GM10248 (cell line): ENCODE results near the gene ZNF41.

Experiments
- CTCF ChIA-PET: fragments of 300-600 bp; sonication (Branson Sonifier 250); formaldehyde crosslinking; extraction: SDS; loops from one replicate; lab custom pipeline; 2021; ENCODE audit warnings: antibody characterized with exemption; lab: Yijun Ruan, JAX
- POLR2A ChIA-PET: fragments of 350-650 bp; sonication (Branson Sonifier 250); formaldehyde crosslinking; extraction: SDS; loops from one replicate; lab custom pipeline; 2020; ENCODE audit warnings: antibody characterized with exemption; lab: Yijun Ruan, JAX
- DNase-seq: peaks from one replicate; pipeline ENCODE4 v3.0.0; 2012; ENCODE audit errors: extremely low spot score
- TF ChIP-seq, protein P1 (sequence below): IDR thresholded peaks from 2 replicates; pipeline ENCODE4 v1.5.1; 2012; ENCODE audit warnings: mild to moderate bottlenecking, low read depth; ENCODE audit errors: extremely low read depth, missing control alignments, control extremely low read depth

The ZNF41 gene

DNA sequence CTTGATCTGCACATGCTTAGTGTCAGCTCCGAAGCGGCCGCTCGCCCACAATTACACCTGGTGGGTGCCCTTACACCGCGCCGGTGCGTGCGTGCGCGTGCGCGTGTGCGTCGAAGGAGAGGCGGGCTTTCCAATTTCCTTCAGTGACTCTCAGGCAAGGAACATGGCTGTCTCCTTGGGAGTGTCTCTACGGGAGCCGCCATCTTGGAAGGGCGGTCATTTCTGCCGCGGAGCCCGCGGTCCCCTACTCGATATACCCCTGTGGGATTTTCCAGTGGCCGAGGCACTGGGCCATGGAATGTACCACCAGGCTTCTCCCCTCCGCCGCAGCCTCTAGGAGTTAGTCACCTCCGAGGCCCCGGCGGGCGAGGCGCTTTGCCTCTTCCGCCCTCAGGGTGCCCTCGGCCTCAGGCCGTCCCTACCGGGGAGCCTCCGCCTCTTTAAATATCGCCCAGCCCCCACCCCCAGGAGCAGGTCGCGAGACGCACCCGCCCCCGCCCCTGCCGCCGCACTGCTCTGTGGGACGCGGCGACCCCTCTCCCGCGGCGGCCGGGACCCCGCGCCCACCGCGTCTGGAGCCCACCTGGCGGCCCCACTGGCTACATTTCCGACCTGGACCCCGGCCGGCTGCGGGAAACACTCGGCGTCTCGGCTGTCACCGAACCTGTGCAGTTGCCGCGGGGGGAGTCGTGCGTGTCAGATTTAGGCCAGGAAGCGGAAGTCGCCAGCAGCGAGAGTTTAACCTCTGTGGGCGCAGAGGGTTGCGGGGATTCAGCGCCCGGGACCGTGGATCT lies at the start of gene ZNF41:
TSS of gene ZNF41 (minus strand) at position 711 of the 794 bp plus-strand sequence. CDS start 15,741 bp downstream, outside the sequence.
- ChIA-PET POLR2A (no interaction called here), CTCF (interaction anchor here (1.1 kb wide), 1 partner anchor 290 kb away, joined by 3 read pairs; no protein-coding TSS in a partner anchor)
- TF ChIP-seq, protein P1, sequence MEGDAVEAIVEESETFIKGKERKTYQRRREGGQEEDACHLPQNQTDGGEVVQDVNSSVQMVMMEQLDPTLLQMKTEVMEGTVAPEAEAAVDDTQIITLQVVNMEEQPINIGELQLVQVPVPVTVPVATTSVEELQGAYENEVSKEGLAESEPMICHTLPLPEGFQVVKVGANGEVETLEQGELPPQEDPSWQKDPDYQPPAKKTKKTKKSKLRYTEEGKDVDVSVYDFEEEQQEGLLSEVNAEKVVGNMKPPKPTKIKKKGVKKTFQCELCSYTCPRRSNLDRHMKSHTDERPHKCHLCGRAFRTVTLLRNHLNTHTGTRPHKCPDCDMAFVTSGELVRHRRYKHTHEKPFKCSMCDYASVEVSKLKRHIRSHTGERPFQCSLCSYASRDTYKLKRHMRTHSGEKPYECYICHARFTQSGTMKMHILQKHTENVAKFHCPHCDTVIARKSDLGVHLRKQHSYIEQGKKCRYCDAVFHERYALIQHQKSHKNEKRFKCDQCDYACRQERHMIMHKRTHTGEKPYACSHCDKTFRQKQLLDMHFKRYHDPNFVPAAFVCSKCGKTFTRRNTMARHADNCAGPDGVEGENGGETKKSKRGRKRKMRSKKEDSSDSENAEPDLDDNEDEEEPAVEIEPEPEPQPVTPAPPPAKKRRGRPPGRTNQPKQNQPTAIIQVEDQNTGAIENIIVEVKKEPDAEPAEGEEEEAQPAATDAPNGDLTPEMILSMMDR, result no peak
- DNase-seq, result peak; percentile 84

GRCh38 chrX:47530049-47530448 lies 47.0 kb upstream of the ZNF41 start:
- DNase-seq, result no peak
- POLR2A ChIA-PET, result no interaction called here
- CTCF ChIA-PET, result no interaction called here

GRCh38 chrX:47529548-47529947 lies 46.5 kb upstream of the ZNF41 start:
- CTCF ChIA-PET, result no interaction called here
- TF ChIP-seq, protein P1, result no peak
- POLR2A ChIA-PET, result no interaction called here
- no peak for DNase-seq

More at GRCh38 chrX:47530049-47530448, 47.0 kb upstream of the ZNF41 start:
- TF ChIP-seq, protein P1, result no peak

GRCh38 chrX:47523713-47524166 lies 40.7 kb upstream of the ZNF41 start:
- DNase-seq, result no peak
- TF ChIP-seq, protein P1, result no peak
- POLR2A ChIA-PET, result interaction anchor here (0.5 kb wide), 1 partner anchor 264 kb away, joined by 3 read pairs; no protein-coding TSS in a partner anchor
- CTCF ChIA-PET, result interaction anchor here (0.7 to 3.4 kb wide), 32 partner anchors 9 to 764 kb away, joined by 3 to 14 read pairs (median 4); partner anchors contain the start of genes CDK16 and USP11

GRCh38 chrX:47523297-47523696 lies 40.3 kb upstream of the ZNF41 start:
- ChIA-PET POLR2A (interaction anchor here (0.5 kb wide), 1 partner anchor 263 kb away, joined by 3 read pairs; no protein-coding TSS in a partner anchor), CTCF (interaction anchor here (0.7 to 3.4 kb wide), 33 partner anchors 9 to 763 kb away, joined by 3 to 14 read pairs (median 4); partner anchors contain the start of genes CDK16 and USP11)
- TF ChIP-seq, protein P1, result peak; percentile 82
- DNase-seq, result peak; percentile 86

GRCh38 chrX:47518144-47518543 lies 35.1 kb upstream of the ZNF41 start:
- POLR2A ChIA-PET, result no interaction called here
- TF ChIP-seq, protein P1, result no peak
- CTCF ChIA-PET, result no interaction called here
- no peak for DNase-seq
